ENCODE results near the gene PXDN. TPM values are rescaled to one million over a fixed set of nuclear protein-coding genes. Genes with fewer than 3 reads are reported as not detected.

Gene PXDN
- total and polyA plus RNA-seq, 3 experiments from 2014 or later: 0.39 to 3.3 (median 1.00) TPM

DNA sequence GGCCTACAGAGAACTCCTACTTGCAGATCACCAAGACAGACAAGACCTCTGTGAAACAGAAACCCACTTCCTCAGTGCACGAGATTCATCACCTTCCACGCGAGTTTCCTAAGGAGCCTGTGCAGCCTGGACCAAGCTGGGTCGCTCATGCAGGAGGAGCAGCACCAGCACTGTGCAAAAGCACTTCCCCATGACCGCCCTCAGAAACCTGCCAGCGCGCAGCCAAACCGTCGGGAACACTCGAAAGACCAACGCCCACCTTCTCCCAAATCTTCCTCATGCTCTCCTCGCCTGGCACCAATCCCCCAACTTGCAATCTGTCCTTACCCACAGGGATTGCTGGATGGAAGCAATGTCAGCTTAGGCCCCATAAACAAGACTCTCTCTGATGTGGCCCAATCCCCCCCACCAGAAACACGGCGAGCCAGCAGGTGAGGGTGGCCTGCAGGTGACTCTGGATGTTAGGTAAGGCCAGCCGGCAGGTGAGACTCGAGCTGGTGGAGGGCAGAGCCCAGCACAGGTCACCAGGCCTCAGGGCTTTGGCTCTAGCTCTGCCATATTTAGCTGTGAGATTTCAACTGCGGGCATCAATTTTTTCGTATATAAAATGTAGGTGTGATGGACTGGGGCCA, 69.4 kb downstream of the PXDN start:
- ChIA-PET POLR2A (no interaction called here), CTCF (no interaction called here)
- H3K4me3 Mint-ChIP-seq: no peak overlapping the region

DNA sequence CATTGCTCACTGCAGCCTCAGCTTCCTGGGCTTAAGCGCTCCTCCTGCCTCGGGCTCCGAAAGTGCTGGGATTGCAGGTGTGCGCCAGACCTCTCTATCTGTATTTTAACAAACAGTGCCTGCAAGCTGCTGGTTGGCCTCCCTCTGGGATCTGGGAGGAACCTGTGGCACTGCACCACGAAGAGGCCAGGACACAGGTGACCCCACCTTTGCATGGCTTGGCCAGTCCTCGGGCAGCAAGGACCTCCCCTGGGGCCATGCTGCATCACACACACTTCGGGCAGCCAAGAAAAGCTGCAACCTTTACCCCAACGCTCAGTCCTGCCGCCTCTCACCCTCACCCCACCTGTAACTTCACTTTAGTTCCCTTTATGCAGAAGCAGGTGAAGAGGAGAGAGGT, 70.0 kb downstream of the PXDN start:
- Mint-ChIP-seq H3K4me3 (no peak overlapping the region), H3K9me3 (peaks cover 0 to 4% (median 0%) of the 10 kb centered on the region in 5 donors), H3K4me1 (no peaks in the 10 kb centered on the region), H3K27me3 (no peaks in the 10 kb centered on the region), H3K36me3 (no peaks in the 10 kb centered on the region), H3K27ac (no peak overlapping the region)
- DNase-seq: no peak
- ChIA-PET CTCF (no interaction called here), POLR2A (no interaction called here)
- no peaks in the 10 kb centered on the region for H3K4me1 ChIP-seq (ENCODE audit: insufficient read depth, low read length)
- no peak overlapping the region for H3K4me3 ChIP-seq (ENCODE audit: low read length)
- no peaks in the 10 kb centered on the region for H3K27me3 ChIP-seq (ENCODE audit: insufficient read depth, low read length, poor library complexity, severe bottlenecking)
- no peaks in the 10 kb centered on the region for H3K9me3 ChIP-seq (ENCODE audit: low read length)
- H3K36me3 ChIP-seq (ENCODE audit: insufficient read depth, low read length): no peaks in the 10 kb centered on the region
- no peak overlapping the region for H3K27ac ChIP-seq (ENCODE audit: low read depth, low read length)

More for the DNA sequence above, 69.4 kb downstream of the PXDN start:
- Histone ChIP-seq H3K27ac (ENCODE audit: low read depth, low read length) (no peak overlapping the region), H3K36me3 (ENCODE audit: insufficient read depth, low read length) (no peaks in the 10 kb centered on the region), H3K27me3 (ENCODE audit: insufficient read depth, low read length, poor library complexity, severe bottlenecking) (no peaks in the 10 kb centered on the region), H3K4me1 (ENCODE audit: insufficient read depth, low read length) (no peaks in the 10 kb centered on the region), H3K9me3 (ENCODE audit: low read length) (no peaks in the 10 kb centered on the region), H3K4me3 (ENCODE audit: low read length) (no peak overlapping the region)
- no peaks in the 10 kb centered on the region for H3K4me1 Mint-ChIP-seq
- DNase-seq: no peak
- H3K9me3 Mint-ChIP-seq: peaks cover 0 to 4% (median 0%) of the 10 kb centered on the region in 5 donors
- no peaks in the 10 kb centered on the region for H3K27me3 Mint-ChIP-seq
- H3K36me3 Mint-ChIP-seq: no peaks in the 10 kb centered on the region
- H3K27ac Mint-ChIP-seq: no peak overlapping the region

DNA sequence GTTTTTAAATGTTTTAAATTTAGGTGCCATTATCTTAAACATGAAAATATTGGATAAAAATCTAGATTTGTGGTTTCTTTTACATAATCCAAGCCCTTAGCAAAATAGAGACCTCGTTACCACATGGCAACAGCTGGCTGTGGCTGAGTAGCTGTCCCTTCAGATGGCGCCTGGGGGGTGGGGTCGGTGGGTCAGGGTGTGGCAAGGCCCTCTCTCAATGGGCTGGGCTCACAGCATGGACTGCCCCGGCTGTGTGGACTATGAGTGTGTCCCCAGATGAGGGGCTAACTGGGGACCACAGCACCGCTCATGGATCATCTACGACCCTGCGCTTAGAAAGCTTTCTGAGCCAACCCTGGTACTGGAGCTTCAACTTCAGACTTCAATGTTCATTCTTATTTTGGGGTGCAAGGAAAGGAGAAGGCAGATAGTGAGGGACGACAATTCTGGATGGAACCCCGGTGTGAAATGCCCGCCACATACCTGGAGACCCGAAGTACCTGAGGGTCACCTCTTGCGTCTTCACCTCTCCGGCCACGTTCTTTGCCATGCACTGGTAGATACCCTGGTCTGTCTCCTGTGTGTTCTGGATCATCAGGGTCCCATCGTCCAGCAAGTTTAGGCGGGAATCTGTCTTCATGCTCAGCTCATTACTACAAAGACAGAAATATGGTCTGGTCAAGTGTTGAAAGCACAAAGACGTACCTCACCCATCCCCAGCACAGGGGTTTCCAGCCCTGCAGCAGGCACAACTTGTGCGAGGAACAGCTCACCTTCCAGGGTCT, 71.0 kb downstream of the PXDN start:
- H3K9me3 Mint-ChIP-seq: peaks cover 0 to 4% (median 0%) of the 10 kb centered on the region in 5 donors
- no peaks in the 10 kb centered on the region for H3K36me3 ChIP-seq (ENCODE audit: insufficient read depth, low read length)
- H3K9me3 ChIP-seq (ENCODE audit: low read length): no peaks in the 10 kb centered on the region
- H3K36me3 Mint-ChIP-seq: no peaks in the 10 kb centered on the region
- CTCF ChIA-PET: no interaction called here
- H3K4me3 ChIP-seq (ENCODE audit: low read length): no peak overlapping the region
- POLR2A ChIA-PET: no interaction called here
- H3K4me3 Mint-ChIP-seq: no peak overlapping the region
- no peak overlapping the region for H3K27ac Mint-ChIP-seq
- no peaks in the 10 kb centered on the region for H3K27me3 ChIP-seq (ENCODE audit: insufficient read depth, low read length, poor library complexity, severe bottlenecking)
- DNase-seq: no peak
- H3K4me1 ChIP-seq (ENCODE audit: insufficient read depth, low read length): no peaks in the 10 kb centered on the region
- no peaks in the 10 kb centered on the region for H3K4me1 Mint-ChIP-seq
- H3K27ac ChIP-seq (ENCODE audit: low read depth, low read length): no peak overlapping the region
- H3K27me3 Mint-ChIP-seq: no peaks in the 10 kb centered on the region

- Histone ChIP-seq H3K36me3 (ENCODE audit: insufficient read depth, low read length) (no peaks in the 10 kb centered on the region), H3K27ac (ENCODE audit: low read depth, low read length) (no peak overlapping the region), H3K4me1 (ENCODE audit: insufficient read depth, low read length) (no peaks in the 10 kb centered on the region), H3K27me3 (ENCODE audit: insufficient read depth, low read length, poor library complexity, severe bottlenecking) (no peaks in the 10 kb centered on the region), H3K4me3 (ENCODE audit: low read length) (no peak overlapping the region), H3K9me3 (ENCODE audit: low read length) (no peaks in the 10 kb centered on the region)
- Mint-ChIP-seq H3K4me1 (no peaks in the 10 kb centered on the region), H3K27me3 (no peaks in the 10 kb centered on the region), H3K4me3 (no peak overlapping the region), H3K27ac (no peak overlapping the region), H3K36me3 (no peaks in the 10 kb centered on the region), H3K9me3 (peaks cover 0 to 2% (median 0%) of the 10 kb centered on the region in 5 donors)
- no peak for DNase-seq
- POLR2A ChIA-PET: no interaction called here
- CTCF ChIA-PET: no interaction called here
Measured at GRCh38 chr2:1672738-1673137, 71.6 kb downstream of the PXDN start.

GRCh38 chr2:1671916-1672315, 72.4 kb downstream of the PXDN start:
- H3K9me3 ChIP-seq (ENCODE audit: low read length): no peaks in the 10 kb centered on the region
- H3K4me3 ChIP-seq (ENCODE audit: low read length): no peak overlapping the region
- no peak overlapping the region for H3K4me3 Mint-ChIP-seq
- H3K27me3 ChIP-seq (ENCODE audit: insufficient read depth, low read length, poor library complexity, severe bottlenecking): no peaks in the 10 kb centered on the region
- no peak overlapping the region for H3K27ac ChIP-seq (ENCODE audit: low read depth, low read length)
- no peaks in the 10 kb centered on the region for H3K4me1 ChIP-seq (ENCODE audit: insufficient read depth, low read length)
- ChIA-PET CTCF (no interaction called here), POLR2A (no interaction called here)
- no peaks in the 10 kb centered on the region for H3K4me1 Mint-ChIP-seq
- no peak overlapping the region for H3K27ac Mint-ChIP-seq
- no peaks in the 10 kb centered on the region for H3K36me3 Mint-ChIP-seq
- peaks cover 0 to 2% of the 10 kb centered on the region in 2 donors for H3K27me3 Mint-ChIP-seq
- H3K9me3 Mint-ChIP-seq: peaks cover 0 to 2% (median 0%) of the 10 kb centered on the region in 5 donors
- H3K36me3 ChIP-seq (ENCODE audit: insufficient read depth, low read length): no peaks in the 10 kb centered on the region
- no peak for DNase-seq

- Mint-ChIP-seq H3K4me1 (no peaks in the 10 kb centered on the region), H3K36me3 (no peaks in the 10 kb centered on the region), H3K9me3 (peaks cover 0 to 2% (median 0%) of the 10 kb centered on the region in 5 donors), H3K27ac (no peak overlapping the region), H3K4me3 (no peak overlapping the region), H3K27me3 (peaks cover 0 to 2% of the 10 kb centered on the region in 2 donors)
- H3K4me3 ChIP-seq (ENCODE audit: low read length): no peak overlapping the region
- H3K4me1 ChIP-seq (ENCODE audit: insufficient read depth, low read length): no peaks in the 10 kb centered on the region
- no peaks in the 10 kb centered on the region for H3K9me3 ChIP-seq (ENCODE audit: low read length)
- no peak overlapping the region for H3K27ac ChIP-seq (ENCODE audit: low read depth, low read length)
- POLR2A ChIA-PET: no interaction called here
- no peak for DNase-seq
- H3K36me3 ChIP-seq (ENCODE audit: insufficient read depth, low read length): no peaks in the 10 kb centered on the region
- H3K27me3 ChIP-seq (ENCODE audit: insufficient read depth, low read length, poor library complexity, severe bottlenecking): no peaks in the 10 kb centered on the region
- CTCF ChIA-PET: no interaction called here
Measured at GRCh38 chr2:1670636-1671035, 73.7 kb downstream of the PXDN start.

- peaks cover 0 to 1% (median 0%) of the 10 kb centered on the region in 5 donors for H3K9me3 Mint-ChIP-seq
- CTCF ChIA-PET: no interaction called here
- H3K36me3 Mint-ChIP-seq: no peaks in the 10 kb centered on the region
- DNase-seq: no peak
- Histone ChIP-seq H3K9me3 (ENCODE audit: low read length) (no peaks in the 10 kb centered on the region), H3K27me3 (ENCODE audit: insufficient read depth, low read length, poor library complexity, severe bottlenecking) (no peaks in the 10 kb centered on the region), H3K4me1 (ENCODE audit: insufficient read depth, low read length) (no peaks in the 10 kb centered on the region), H3K27ac (ENCODE audit: low read depth, low read length) (no peak overlapping the region), H3K4me3 (ENCODE audit: low read length) (no peak overlapping the region), H3K36me3 (ENCODE audit: insufficient read depth, low read length) (no peaks in the 10 kb centered on the region)
- POLR2A ChIA-PET: no interaction called here
- no peak overlapping the region for H3K4me3 Mint-ChIP-seq
- H3K27ac Mint-ChIP-seq: no peak overlapping the region
- H3K4me1 Mint-ChIP-seq: no peaks in the 10 kb centered on the region
- peaks cover 0 to 4% of the 10 kb centered on the region in 2 donors for H3K27me3 Mint-ChIP-seq
Measured at GRCh38 chr2:1665761-1666505, 78.4 kb downstream of the PXDN start.

DNA sequence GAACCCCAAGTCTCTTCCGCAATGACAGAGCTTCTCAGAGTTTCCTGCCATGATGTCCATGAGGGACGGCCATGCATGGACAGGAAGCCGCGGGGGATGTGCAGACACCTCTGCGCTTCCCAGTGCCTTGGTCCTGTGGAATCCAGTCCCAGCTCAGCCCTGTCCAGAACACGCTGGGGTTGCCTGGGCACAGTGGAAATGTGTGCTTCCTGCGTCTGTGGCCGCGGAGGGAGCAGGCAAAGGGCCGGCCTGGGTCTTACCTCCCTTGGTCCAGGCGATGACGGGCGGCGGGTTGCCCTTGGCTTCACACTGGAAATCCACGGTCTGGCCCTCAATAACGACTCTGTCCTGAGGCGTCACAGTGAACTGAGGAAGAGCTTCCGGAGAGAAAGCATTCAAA, 79.6 kb downstream of the PXDN start:
- Histone ChIP-seq H3K27ac (ENCODE audit: low read depth, low read length) (no peak overlapping the region), H3K9me3 (ENCODE audit: low read length) (no peaks in the 10 kb centered on the region), H3K36me3 (ENCODE audit: insufficient read depth, low read length) (no peaks in the 10 kb centered on the region), H3K27me3 (ENCODE audit: insufficient read depth, low read length, poor library complexity, severe bottlenecking) (no peaks in the 10 kb centered on the region), H3K4me1 (ENCODE audit: insufficient read depth, low read length) (no peaks in the 10 kb centered on the region), H3K4me3 (ENCODE audit: low read length) (no peak overlapping the region)
- H3K4me3 Mint-ChIP-seq: no peak overlapping the region
- no peak overlapping the region for H3K27ac Mint-ChIP-seq
- H3K4me1 Mint-ChIP-seq: no peaks in the 10 kb centered on the region
- peaks cover 0 to 1% (median 0%) of the 10 kb centered on the region in 5 donors for H3K9me3 Mint-ChIP-seq
- DNase-seq: no peak
- peaks cover 0 to 4% of the 10 kb centered on the region in 2 donors for H3K27me3 Mint-ChIP-seq
- ChIA-PET CTCF (no interaction called here), POLR2A (no interaction called here)
- no peaks in the 10 kb centered on the region for H3K36me3 Mint-ChIP-seq

Data from CD8-positive, alpha-beta memory T cell (primary cell).